Measurements from ENCODE around the gene RGPD4.
"Not testable (repeated sequence)": the region's sequence is repeated elsewhere in the genome, so short reads cannot be mapped to it uniquely, and the experiment has no call there.

Gene RGPD4

GRCh38 chr2:107826749-107827148 is at the start of gene RGPD4:
Gene RGPD4, plus strand, starts transcription at chr2:107826892. Its CDS starts 122 bp downstream, at chr2:107827014.
- DNase-seq, result not testable (repeated sequence)

GRCh38 chr2:107777974-107778373 is 48.7 kb upstream of the RGPD4 start:
- DNase-seq, result no peak

- no peak for DNase-seq
Measured at GRCh38 chr2:107785756-107786155, 40.9 kb upstream of the RGPD4 start.

GRCh38 chr2:107790837-107791236 is 35.9 kb upstream of the RGPD4 start:
- DNase-seq, result no peak

- no peak for DNase-seq
Measured at GRCh38 chr2:107801498-107801897, 25.2 kb upstream of the RGPD4 start.

- no peak for DNase-seq
Measured at GRCh38 chr2:107804608-107805498, 21.8 kb upstream of the RGPD4 start.

GRCh38 chr2:107806901-107807300 is 19.8 kb upstream of the RGPD4 start:
- DNase-seq, result no peak

- DNase-seq, result no peak
Measured at GRCh38 chr2:107807988-107808387, 18.7 kb upstream of the RGPD4 start.

- no peak for DNase-seq
Measured at GRCh38 chr2:107808959-107809358, 17.7 kb upstream of the RGPD4 start.

- DNase-seq, result no peak
Measured at GRCh38 chr2:107809835-107810234, 16.9 kb upstream of the RGPD4 start.

GRCh38 chr2:107810734-107811133 is 16.0 kb upstream of the RGPD4 start:
- no peak for DNase-seq

GRCh38 chr2:107811411-107811810 is 15.3 kb upstream of the RGPD4 start:
- no peak for DNase-seq

- DNase-seq, result no peak
Measured at GRCh38 chr2:107812006-107812405, 14.7 kb upstream of the RGPD4 start.

- DNase-seq, result no peak
Measured at GRCh38 chr2:107817378-107817777, 9.3 kb upstream of the RGPD4 start.

- DNase-seq, result no peak
Measured at GRCh38 chr2:107822302-107822701, 4.4 kb upstream of the RGPD4 start.

- DNase-seq, result no peak
Measured at GRCh38 chr2:107824451-107825205, 2.1 kb upstream of the RGPD4 start.

- DNase-seq, result no peak
Measured at GRCh38 chr2:107825206-107825563, 1.5 kb upstream of the RGPD4 start.

- not testable (repeated sequence) for DNase-seq
Measured at GRCh38 chr2:107829514-107829913, 2.8 kb downstream of the RGPD4 start.

- DNase-seq, result not testable (repeated sequence)
Measured at GRCh38 chr2:107833152-107833551, 6.5 kb downstream of the RGPD4 start.

- not testable (repeated sequence) for DNase-seq
Measured at GRCh38 chr2:107833618-107834017, 6.9 kb downstream of the RGPD4 start.

- not testable (repeated sequence) for DNase-seq
Measured at GRCh38 chr2:107916121-107916520, 89.4 kb downstream of the RGPD4 start.

GRCh38 chr2:107916696-107917370 is 90.1 kb downstream of the RGPD4 start:
- DNase-seq, result not testable (repeated sequence)

GRCh38 chr2:107927034-107927534 is 100.4 kb downstream of the RGPD4 start:
- DNase-seq, result no peak

All from stimulated activated CD4-positive, alpha-beta T cell treated with anti-CD3 and anti-CD28 coated beads, Interleukin-4, amount 100 ng/mL, for 1 hour (primary cell).